HepG2 (cell line): ENCODE data around the gene CPLX3. TPM values are rescaled to one million over a fixed set of nuclear protein-coding genes. Genes with fewer than 3 reads are reported as not detected.

Source experiments
- CAMTA2 ChIP-seq: sonication (generic); formaldehyde crosslinking; IDR thresholded peaks from 2 replicates; pipeline ENCODE4 v1.4.0; 2020; ENCODE audit warnings: mild to moderate bottlenecking, missing genetic modification reagents, borderline replicate concordance
- FIP1L1 ChIP-seq: fragments of 200-400 bp; formaldehyde crosslinking; IDR thresholded peaks from 2 replicates; pipeline ENCODE4 v1.6.1; 2018; ENCODE audit warnings: low read depth, mild to moderate bottlenecking, low read length, moderate library complexity, borderline replicate concordance; ENCODE audit not compliant: insufficient read depth
- JUN ChIP-seq: sonication (generic); formaldehyde crosslinking; IDR thresholded peaks from 2 replicates; pipeline ENCODE4 v1.4.0; 2020; ENCODE audit warnings: mild to moderate bottlenecking, missing genetic modification reagents
- MAFG ChIP-seq: sonication (generic); formaldehyde crosslinking; IDR thresholded peaks from 2 replicates; pipeline ENCODE4 v1.5.1; 2020; ENCODE audit warnings: mild to moderate bottlenecking, missing genetic modification reagents
- MYC ChIP-seq: sonication (generic); formaldehyde crosslinking; IDR thresholded peaks from 2 replicates; pipeline ENCODE4 v1.9.0; 2021; ENCODE audit warnings: missing genetic modification reagents, borderline replicate concordance
- SOX5 ChIP-seq: IDR thresholded peaks from 2 replicates; pipeline ENCODE4 v1.6.1; 2016; ENCODE audit warnings: borderline replicate concordance
- TOPORS ChIP-seq: sonication (generic); formaldehyde crosslinking; IDR thresholded peaks from 2 replicates; pipeline ENCODE4 v1.8.0; 2023; ENCODE audit warnings: mild to moderate bottlenecking, missing genetic modification reagents
- XRCC5 ChIP-seq: fragments of 200-400 bp; formaldehyde crosslinking; optimal IDR thresholded peaks from 2 replicates; pipeline ENCODE3; 2017; ENCODE audit warnings: mild to moderate bottlenecking, low read length
- ZEB1 ChIP-seq: IDR thresholded peaks from 2 replicates; pipeline ENCODE4 v1.6.1; 2012; ENCODE audit warnings: mild to moderate bottlenecking, low read depth, inconsistent platforms; ENCODE audit not compliant: insufficient replicate concordance
- ZNF224 ChIP-seq: sonication (generic); formaldehyde crosslinking; IDR thresholded peaks from 2 replicates; pipeline ENCODE4 v1.5.0; 2020; ENCODE audit warnings: mild to moderate bottlenecking, missing genetic modification reagents
- ZNF235 ChIP-seq: sonication (generic); formaldehyde crosslinking; IDR thresholded peaks from 2 replicates; pipeline ENCODE4 v1.8.1; 2023; ENCODE audit warnings: mild to moderate bottlenecking, missing genetic modification reagents, borderline replicate concordance
- ZNF441 ChIP-seq: sonication (generic); formaldehyde crosslinking; IDR thresholded peaks from 2 replicates; pipeline ENCODE4 v1.7.0; 2021; ENCODE audit warnings: missing genetic modification reagents, borderline replicate concordance
- ZNF598 ChIP-seq: sonication (generic); formaldehyde crosslinking; IDR thresholded peaks from 2 replicates; pipeline ENCODE4 v1.5.1; 2020; ENCODE audit warnings: mild to moderate bottlenecking, missing genetic modification reagents, borderline replicate concordance
- ZNF605 ChIP-seq: sonication (generic); formaldehyde crosslinking; IDR thresholded peaks from 2 replicates; pipeline ENCODE4 v1.8.0; 2022; ENCODE audit warnings: mild to moderate bottlenecking, missing genetic modification reagents
- ZNF616 ChIP-seq: sonication (generic); formaldehyde crosslinking; IDR thresholded peaks from 2 replicates; pipeline ENCODE4 v1.5.0; 2020; ENCODE audit warnings: low read depth, mild to moderate bottlenecking, missing genetic modification reagents
- ZNF776 ChIP-seq: sonication (generic); formaldehyde crosslinking; IDR thresholded peaks from 2 replicates; pipeline ENCODE4 v1.4.0; 2020; ENCODE audit warnings: mild to moderate bottlenecking, missing genetic modification reagents
- polyA plus RNA-seq, 8 experiments: library from polyadenylated mRNA; depleted of rRNA in 3 of 8; stranded (reverse) in 7 of 8; unstranded in 1 of 8; fragments of >200 nt; fragmentation: Illumina TruSeq in 4 of 8; extraction: Trizol in 4 of 8; gene quantifications; 2 replicates each; pipeline versions ENCODE4 v1.2.1 to v1.2.3, GENCODE V29; 2011 to 2016; ENCODE audit warnings: low read depth in 4 of 8, missing spikeins in 1 of 8, mixed read lengths in 1 of 8; ENCODE audit not compliant: insufficient read depth in 1 of 8
- total RNA-seq, 5 experiments: library from RNA; depleted of rRNA; stranded (reverse); fragments of >200 nt; fragmentation: Illumina TruSeq; extraction: Trizol; gene quantifications; 2 replicates each; pipeline ENCODE4 v1.2.3, GENCODE V29; 2016; ENCODE audit warnings: low read depth in 1 of 5
- TF ChIP-seq, protein P1 (sequence below): sonication (generic); formaldehyde crosslinking; IDR thresholded peaks from 2 replicates; pipeline ENCODE4 v1.4.0; 2020; ENCODE audit warnings: missing genetic modification reagents
- TF ChIP-seq, protein P2 (sequence below): sonication (generic); formaldehyde crosslinking; IDR thresholded peaks from 2 replicates; pipeline ENCODE4 v1.8.0; 2022; ENCODE audit warnings: missing genetic modification reagents, mild to moderate bottlenecking, borderline replicate concordance
- TF ChIP-seq, protein P3 (sequence below): IDR thresholded peaks from 2 replicates; pipeline ENCODE4 v1.6.1; 2016; ENCODE audit warnings: missing genetic modification reagents, missing compliant biosample characterization
- TF ChIP-seq, protein P4 (sequence below): sonication (generic); IDR thresholded peaks from 2 replicates; pipeline ENCODE4 v1.6.1; 2016; ENCODE audit warnings: low read depth, borderline replicate concordance
- TF ChIP-seq, protein P5 (sequence below): sonication (generic); formaldehyde crosslinking; IDR thresholded peaks from 2 replicates; pipeline ENCODE4 v1.4.0; 2020; ENCODE audit warnings: mild to moderate bottlenecking, missing genetic modification reagents
- TF ChIP-seq, protein P6 (sequence below): sonication (generic); formaldehyde crosslinking; IDR thresholded peaks from 2 replicates; pipeline ENCODE4 v1.4.0; 2020; ENCODE audit warnings: low read depth, mild to moderate bottlenecking, missing genetic modification reagents
- TF ChIP-seq, protein P7 (sequence below): IDR thresholded peaks from 2 replicates; pipeline ENCODE4 v1.6.1; 2016

CPLX3 gene
- total and polyA plus RNA-seq, 2 of the 13 experiments (the other 11 are each of a cell fraction or from before 2014, with no cell fraction given): not detected

DNA sequence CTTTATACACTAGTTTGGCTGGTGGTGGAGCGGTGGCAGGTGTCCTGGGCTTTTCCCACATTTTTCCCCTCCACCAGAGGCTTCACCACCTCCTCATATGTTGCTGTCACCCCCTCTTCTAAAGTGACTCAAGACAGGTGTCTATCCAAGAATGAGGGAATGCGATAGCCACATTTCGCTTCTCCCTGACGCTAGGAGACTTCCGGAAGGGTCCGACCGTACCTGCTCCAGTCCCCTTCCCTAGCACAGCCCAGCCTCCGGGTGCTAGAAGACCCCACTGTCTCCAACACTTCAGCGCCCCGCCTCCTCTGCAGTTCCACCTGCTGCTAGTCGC lies 46.2 kb downstream of the CPLX3 start (continued):
- TF ChIP-seq, protein P1, sequence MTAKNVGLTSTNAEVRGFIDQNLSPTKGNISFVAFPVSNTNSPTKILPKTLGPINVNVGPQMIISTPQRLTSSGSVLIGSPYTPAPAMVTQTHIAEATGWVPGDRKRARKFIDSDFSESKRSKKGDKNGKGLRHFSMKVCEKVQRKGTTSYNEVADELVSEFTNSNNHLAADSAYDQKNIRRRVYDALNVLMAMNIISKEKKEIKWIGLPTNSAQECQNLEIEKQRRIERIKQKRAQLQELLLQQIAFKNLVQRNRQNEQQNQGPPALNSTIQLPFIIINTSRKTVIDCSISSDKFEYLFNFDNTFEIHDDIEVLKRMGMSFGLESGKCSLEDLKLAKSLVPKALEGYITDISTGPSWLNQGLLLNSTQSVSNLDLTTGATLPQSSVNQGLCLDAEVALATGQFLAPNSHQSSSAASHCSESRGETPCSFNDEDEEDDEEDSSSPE (CRISPR knock-in tag): no peak
- no peak for TF ChIP-seq ZEB1
- TF ChIP-seq ZNF224: 0 out of 2 replicates have a peak, but pooled peaks have one; percentile 55
- TF ChIP-seq SOX5: 0 out of 2 replicates have a peak, but pooled peaks have one; percentile 15
- no peak for TF ChIP-seq FIP1L1
- no peak for TF ChIP-seq ZNF776 (CRISPR knock-in tag)
- TF ChIP-seq, protein P2, sequence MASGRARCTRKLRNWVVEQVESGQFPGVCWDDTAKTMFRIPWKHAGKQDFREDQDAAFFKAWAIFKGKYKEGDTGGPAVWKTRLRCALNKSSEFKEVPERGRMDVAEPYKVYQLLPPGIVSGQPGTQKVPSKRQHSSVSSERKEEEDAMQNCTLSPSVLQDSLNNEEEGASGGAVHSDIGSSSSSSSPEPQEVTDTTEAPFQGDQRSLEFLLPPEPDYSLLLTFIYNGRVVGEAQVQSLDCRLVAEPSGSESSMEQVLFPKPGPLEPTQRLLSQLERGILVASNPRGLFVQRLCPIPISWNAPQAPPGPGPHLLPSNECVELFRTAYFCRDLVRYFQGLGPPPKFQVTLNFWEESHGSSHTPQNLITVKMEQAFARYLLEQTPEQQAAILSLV (CRISPR knock-in tag): peak; percentile 18; the same call in 1 of the 2 replicates
- TF ChIP-seq ZNF616 (CRISPR knock-in tag): no peak
- TF ChIP-seq ZNF235 (CRISPR knock-in tag): 0 out of 2 replicates have a peak, but pooled peaks have one; percentile 53
- no peak for TF ChIP-seq MAFG (CRISPR knock-in tag)
- 0 out of 2 replicates have a peak, but pooled peaks have one; percentile 65 for TF ChIP-seq CAMTA2 (CRISPR knock-in tag)
- TF ChIP-seq, protein P3, sequence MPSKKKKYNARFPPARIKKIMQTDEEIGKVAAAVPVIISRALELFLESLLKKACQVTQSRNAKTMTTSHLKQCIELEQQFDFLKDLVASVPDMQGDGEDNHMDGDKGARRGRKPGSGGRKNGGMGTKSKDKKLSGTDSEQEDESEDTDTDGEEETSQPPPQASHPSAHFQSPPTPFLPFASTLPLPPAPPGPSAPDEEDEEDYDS (CRISPR knock-in tag): peak; percentile 66
- 0 out of 2 replicates have a peak, but pooled peaks have one; percentile 36 for TF ChIP-seq ZNF598 (CRISPR knock-in tag)
- TF ChIP-seq, protein P4, sequence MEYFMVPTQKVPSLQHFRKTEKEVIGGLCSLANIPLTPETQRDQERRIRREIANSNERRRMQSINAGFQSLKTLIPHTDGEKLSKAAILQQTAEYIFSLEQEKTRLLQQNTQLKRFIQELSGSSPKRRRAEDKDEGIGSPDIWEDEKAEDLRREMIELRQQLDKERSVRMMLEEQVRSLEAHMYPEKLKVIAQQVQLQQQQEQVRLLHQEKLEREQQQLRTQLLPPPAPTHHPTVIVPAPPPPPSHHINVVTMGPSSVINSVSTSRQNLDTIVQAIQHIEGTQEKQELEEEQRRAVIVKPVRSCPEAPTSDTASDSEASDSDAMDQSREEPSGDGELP: 0 out of 2 replicates have a peak, but pooled peaks have one; percentile 56
- TF ChIP-seq XRCC5: peak; percentile 87
- TF ChIP-seq JUN: no peak
- TF ChIP-seq, protein P5, sequence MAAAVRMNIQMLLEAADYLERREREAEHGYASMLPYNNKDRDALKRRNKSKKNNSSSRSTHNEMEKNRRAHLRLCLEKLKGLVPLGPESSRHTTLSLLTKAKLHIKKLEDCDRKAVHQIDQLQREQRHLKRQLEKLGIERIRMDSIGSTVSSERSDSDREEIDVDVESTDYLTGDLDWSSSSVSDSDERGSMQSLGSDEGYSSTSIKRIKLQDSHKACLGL (CRISPR knock-in tag): no peak
- TF ChIP-seq MYC (CRISPR knock-in tag): no peak
- TF ChIP-seq, protein P6, sequence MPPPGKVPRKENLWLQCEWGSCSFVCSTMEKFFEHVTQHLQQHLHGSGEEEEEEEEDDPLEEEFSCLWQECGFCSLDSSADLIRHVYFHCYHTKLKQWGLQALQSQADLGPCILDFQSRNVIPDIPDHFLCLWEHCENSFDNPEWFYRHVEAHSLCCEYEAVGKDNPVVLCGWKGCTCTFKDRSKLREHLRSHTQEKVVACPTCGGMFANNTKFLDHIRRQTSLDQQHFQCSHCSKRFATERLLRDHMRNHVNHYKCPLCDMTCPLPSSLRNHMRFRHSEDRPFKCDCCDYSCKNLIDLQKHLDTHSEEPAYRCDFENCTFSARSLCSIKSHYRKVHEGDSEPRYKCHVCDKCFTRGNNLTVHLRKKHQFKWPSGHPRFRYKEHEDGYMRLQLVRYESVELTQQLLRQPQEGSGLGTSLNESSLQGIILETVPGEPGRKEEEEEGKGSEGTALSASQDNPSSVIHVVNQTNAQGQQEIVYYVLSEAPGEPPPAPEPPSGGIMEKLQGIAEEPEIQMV (CRISPR knock-in tag): no peak
- no peak for TF ChIP-seq TOPORS
- TF ChIP-seq, protein P7, sequence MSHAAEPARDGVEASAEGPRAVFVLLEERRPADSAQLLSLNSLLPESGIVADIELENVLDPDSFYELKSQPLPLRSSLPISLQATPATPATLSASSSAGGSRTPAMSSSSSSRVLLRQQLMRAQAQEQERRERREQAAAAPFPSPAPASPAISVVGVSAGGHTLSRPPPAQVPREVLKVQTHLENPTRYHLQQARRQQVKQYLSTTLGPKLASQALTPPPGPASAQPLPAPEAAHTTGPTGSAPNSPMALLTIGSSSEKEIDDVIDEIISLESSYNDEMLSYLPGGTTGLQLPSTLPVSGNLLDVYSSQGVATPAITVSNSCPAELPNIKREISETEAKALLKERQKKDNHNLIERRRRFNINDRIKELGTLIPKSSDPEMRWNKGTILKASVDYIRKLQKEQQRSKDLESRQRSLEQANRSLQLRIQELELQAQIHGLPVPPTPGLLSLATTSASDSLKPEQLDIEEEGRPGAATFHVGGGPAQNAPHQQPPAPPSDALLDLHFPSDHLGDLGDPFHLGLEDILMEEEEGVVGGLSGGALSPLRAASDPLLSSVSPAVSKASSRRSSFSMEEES (CRISPR knock-in tag): no peak
- TF ChIP-seq ZNF605 (CRISPR knock-in tag): 0 out of 2 replicates have a peak, but pooled peaks have one; percentile 22
- no peak for TF ChIP-seq ZNF441 (CRISPR knock-in tag)
